Stimulated activated CD8-positive, alpha-beta memory T cell treated with anti-CD3 and anti-CD28 coated beads, Interleukin-7, amount 100 ng/mL, for 1 hour (primary cell): ENCODE measurements around the gene STX16.

Source experiments
- DNase-seq, 2 donors: peaks; one replicate each; pipeline ENCODE4 v3.0.0-alpha.2; 2020; ENCODE audit warnings: low read depth in 2 of 2

STX16 gene

GRCh38 chr20:58710481-58711265 is 59.6 kb downstream of the STX16 start:
- DNase-seq, result no peak

- no peak for DNase-seq
These were observed 60.4 kb downstream of the STX16 start for GRCh38 chr20:58711266-58712051.

GRCh38 chr20:58712151-58712791 is 61.2 kb downstream of the STX16 start:
- DNase-seq, result no peak

GRCh38 chr20:58712806-58713731 is 62.0 kb downstream of the STX16 start:
- DNase-seq, result no peak

- no peak for DNase-seq
These were observed 62.8 kb downstream of the STX16 start for GRCh38 chr20:58713801-58714339.

- DNase-seq, result no peak
These were observed 63.3 kb downstream of the STX16 start for GRCh38 chr20:58714340-58714922.

- DNase-seq, result no peak
These were observed 63.9 kb downstream of the STX16 start for GRCh38 chr20:58714923-58715351.

GRCh38 chr20:58715391-58715800 is 64.3 kb downstream of the STX16 start:
- no peak for DNase-seq

GRCh38 chr20:58715801-58716475 is 64.9 kb downstream of the STX16 start:
- DNase-seq, result no peak

GRCh38 chr20:58716476-58717277 is 65.6 kb downstream of the STX16 start:
- no peak for DNase-seq

- no peak for DNase-seq
These were observed 66.4 kb downstream of the STX16 start for GRCh38 chr20:58717278-58718091.

GRCh38 chr20:58718121-58718563 is 67.1 kb downstream of the STX16 start:
- no peak for DNase-seq

- no peak for DNase-seq
These were observed 67.6 kb downstream of the STX16 start for GRCh38 chr20:58718729-58719128.

- no peak for DNase-seq
These were observed 68.2 kb downstream of the STX16 start for GRCh38 chr20:58719258-58719657.

GRCh38 chr20:58719971-58720371 is 68.9 kb downstream of the STX16 start:
- no peak for DNase-seq

GRCh38 chr20:58720890-58721289 is 69.8 kb downstream of the STX16 start:
- no peak for DNase-seq

- no peak for DNase-seq
These were observed 71.1 kb downstream of the STX16 start for GRCh38 chr20:58721951-58722778.
